Activated effector memory CD4-positive, alpha-beta T cell treated with Interleukin-2 at 50 U/mL for 16 hours (primary cell): ENCODE data around the gene PPP1R1B.

ENCODE experiments used
- DNase-seq: peaks from one replicate; pipeline ENCODE4 v3.0.0-alpha.2; 2020

The PPP1R1B gene

DNA sequence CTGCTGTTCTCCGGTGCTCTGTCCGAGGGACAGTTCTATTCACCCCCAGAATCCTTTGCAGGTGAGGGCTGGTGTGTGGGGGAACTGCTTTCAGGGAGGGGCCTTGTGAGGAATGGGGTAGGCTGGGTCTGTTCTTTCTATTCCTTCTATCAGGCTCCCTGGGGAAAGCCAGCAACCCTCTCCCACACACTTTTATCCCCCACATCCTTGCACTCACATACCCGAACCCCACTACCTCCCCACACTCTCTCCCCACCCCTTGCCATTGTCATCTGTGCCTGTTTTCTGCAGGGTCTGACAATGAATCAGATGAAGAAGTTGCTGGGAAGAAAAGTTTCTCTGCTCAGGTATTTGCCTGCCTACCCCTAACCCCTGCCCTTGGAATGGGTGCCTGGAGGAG, 32.0 kb downstream of the PPP1R1B start:
- DNase-seq, result no peak

DNA sequence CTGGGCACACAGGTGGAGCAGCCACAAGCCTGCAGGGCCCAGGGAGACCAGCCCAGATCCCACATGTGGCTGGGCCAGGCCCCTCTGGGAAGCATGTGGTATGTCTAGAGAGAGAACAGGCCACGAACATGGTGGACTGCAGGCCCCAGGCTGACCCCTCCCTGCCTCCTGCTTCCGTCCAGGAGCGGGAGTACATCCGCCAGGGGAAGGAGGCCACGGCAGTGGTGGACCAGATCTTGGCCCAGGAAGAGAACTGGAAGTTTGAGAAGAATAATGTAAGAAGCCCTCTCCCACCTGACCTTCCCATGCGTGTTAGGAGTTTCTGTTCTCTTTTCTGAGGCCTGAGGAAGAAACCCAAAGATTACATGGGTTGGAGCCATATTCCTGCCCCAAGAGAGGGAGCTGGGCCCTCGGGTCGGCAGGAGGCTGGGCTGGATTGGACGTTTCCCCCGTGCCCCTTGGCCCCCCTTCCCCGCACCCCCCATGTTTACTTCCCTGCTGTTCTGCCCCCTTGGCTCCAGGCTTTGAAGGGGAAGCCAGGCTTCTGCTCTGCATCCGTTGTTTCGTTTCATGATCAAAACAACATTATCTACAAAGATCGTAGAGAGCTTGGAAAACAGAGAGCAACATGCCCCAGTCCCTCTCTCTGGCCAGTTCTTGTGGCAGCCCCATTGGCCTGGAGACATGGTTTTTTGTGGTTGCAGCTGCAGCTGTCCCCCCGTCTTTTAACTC, 32.7 kb downstream of the PPP1R1B start:
- no peak for DNase-seq

DNA sequence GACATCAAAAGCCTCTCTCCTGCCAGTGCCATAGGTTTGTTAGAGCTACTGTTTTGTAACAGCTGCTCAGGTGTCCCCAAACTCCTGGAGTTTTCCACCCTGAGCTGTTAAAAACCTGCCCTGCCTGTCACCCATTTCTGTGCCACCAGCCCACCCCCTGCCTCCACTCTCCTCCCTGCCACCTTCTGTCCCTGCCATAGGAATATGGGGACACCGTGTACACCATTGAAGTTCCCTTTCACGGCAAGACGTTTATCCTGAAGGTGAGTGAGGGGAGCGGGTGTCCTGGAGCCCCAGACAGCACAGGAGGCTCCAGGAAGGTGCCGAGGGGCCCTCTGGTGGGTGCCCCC, 33.2 kb downstream of the PPP1R1B start:
- DNase-seq, result no peak

DNA sequence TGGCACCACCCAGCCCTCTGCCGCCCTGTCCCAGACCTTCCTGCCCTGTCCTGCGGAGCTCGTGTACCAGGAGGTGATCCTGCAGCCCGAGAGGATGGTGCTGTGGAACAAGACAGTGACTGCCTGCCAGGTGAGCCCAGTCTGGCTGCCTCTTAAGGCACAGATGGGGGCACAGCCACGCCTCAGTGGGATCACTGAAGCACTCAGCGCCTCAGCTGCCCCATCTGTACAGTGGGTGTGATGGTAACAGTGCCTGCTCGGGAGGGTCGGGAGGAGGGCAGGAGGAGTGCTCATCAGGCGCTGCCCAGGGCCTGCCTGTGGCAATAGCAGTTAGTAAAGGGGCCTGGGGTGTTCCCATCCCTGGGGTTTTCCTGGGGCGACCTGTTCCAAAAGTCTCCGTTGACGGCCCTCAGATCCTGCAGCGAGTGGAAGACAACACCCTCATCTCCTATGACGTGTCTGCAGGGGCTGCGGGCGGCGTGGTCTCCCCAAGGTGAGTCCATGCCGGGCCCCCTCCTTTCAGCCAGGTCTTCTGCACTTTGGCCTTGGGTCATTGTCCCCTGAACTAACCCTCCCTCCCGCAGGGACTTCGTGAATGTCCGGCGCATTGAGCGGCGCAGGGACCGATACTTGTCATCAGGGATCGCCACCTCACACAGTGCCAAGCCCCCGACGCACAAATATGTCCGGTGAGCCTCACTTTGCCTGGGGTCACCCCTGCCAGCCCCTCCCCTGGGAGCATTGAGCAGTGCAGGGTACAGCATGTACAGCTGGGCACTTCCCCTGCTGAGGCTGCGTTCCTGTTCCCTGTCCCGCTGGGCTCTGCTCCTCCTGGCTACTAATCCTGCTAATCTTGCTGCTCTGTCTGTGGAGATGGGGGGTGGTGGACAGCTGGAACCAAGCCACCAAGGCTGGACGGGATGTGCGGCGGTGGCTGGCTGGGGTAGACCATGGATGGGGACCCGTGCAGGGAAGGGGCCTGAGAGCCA, 33.9 kb downstream of the PPP1R1B start:
- DNase-seq, result no peak

DNA sequence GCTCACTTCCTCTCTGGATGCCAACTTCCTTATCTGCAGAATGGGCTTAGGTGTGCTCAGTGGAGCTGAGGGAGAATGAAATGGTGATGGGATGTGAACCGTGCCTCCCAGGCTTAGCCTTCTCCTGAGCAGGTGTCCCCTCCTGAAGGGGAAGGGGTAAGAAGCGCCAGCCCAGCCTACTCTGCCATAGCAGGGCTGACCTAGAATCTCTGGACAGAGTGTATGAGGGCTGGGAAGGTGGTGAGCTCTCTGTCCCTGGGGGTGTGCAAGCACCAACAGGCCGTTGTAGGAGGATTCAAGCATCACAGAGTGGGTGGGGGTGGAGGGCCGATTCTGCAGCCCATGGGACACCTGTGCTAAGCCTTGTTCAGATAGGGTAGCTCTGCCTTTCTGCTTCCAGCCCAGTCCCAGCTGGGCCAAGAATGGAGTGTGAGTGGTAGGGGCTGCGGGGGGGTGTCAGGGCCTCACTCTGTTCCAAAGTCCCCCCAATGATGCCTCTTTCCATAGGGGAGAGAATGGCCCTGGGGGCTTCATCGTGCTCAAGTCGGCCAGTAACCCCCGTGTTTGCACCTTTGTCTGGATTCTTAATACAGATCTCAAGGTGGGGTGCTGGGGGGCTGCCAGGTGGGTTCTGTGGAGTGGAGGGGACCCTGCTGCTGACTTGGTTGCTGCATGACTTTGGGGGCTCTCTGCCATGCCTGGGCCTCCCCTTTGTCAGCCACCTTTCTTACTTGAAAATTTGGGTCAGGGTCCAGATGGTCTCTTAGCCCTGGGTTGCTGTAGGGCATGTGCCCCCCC, 35.2 kb downstream of the PPP1R1B start:
- no peak for DNase-seq

DNA sequence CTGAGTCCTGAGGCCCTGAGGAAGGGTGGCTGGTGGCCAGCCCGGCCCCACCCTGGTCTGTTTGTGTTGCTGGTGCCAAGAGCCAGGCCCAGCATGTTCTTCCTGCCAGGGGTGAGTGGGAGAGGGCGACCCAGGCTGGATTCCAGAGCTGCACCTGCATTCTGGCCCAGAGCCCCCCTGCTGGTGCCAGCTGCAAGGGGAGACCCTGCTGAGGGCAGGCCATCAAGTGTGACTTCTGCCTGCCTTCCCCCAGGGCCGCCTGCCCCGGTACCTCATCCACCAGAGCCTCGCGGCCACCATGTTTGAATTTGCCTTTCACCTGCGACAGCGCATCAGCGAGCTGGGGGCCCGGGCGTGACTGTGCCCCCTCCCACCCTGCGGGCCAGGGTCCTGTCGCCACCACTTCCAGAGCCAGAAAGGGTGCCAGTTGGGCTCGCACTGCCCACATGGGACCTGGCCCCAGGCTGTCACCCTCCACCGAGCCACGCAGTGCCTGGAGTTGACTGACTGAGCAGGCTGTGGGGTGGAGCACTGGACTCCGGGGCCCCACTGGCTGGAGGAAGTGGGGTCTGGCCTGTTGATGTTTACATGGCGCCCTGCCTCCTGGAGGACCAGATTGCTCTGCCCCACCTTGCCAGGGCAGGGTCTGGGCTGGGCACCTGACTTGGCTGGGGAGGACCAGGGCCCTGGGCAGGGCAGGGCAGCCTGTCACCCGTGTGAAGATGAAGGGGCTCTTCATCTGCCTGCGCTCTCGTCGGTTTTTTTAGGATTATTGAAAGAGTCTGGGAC, 36.0 kb downstream of the PPP1R1B start:
- DNase-seq, result no peak

DNA sequence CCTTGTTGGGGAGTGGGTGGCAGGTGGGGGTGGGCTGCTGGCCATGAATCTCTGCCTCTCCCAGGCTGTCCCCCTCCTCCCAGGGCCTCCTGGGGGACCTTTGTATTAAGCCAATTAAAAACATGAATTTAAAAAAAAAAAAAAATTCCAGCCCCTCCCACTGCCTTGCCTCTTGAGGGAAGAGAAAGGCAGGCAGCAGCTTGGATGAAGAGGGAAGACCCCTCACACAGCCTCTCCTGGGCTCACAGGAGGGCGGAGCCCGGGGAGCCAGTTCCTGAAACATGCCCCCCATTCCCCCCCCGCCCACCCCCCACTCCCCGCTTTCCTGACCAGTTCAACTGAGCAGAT, 36.6 kb downstream of the PPP1R1B start:
- DNase-seq, result no peak

DNA sequence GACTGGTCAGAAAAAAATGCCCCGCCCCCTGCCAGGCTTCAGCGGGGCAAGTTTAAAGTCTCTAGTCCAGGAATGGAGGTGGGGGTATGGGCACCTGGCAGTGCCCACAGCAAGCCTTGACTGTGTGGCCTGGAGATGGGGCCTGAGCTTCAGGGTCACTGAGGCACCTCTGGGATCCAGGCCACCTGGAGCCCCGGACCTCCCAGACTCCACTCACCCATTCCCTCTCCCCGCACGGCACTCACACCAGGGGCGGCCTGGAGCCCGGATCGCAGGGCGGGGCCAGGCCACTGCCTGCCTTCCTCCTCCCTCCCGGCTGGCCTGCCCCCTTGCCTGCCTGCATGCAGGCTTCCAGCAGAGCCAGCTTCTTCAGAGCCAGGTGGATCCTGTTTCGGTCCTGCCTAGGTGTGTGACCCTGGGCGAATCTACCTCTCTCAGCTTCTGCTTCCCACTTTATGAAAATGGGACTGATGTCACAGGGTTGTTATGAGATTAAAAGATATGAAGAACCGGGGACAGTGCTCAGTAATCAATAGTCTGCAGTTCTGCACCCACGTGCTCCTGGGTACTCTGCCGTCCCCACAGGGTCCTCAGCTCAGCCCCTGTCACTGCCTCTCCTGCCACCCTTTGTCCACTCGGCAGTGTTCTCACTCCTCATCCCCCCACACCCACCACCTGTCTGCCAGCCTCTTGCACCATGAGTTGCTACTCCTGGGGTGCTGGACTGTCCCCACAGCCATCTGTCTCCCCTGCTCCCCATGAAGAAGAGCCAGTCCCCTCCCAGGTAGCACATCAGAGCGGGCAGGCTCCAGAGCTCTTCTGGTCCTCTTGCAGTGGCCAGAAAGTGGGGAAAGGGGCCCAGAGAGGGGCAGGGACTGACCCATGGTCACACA, 37.2 kb downstream of the PPP1R1B start:
- DNase-seq, result no peak

DNA sequence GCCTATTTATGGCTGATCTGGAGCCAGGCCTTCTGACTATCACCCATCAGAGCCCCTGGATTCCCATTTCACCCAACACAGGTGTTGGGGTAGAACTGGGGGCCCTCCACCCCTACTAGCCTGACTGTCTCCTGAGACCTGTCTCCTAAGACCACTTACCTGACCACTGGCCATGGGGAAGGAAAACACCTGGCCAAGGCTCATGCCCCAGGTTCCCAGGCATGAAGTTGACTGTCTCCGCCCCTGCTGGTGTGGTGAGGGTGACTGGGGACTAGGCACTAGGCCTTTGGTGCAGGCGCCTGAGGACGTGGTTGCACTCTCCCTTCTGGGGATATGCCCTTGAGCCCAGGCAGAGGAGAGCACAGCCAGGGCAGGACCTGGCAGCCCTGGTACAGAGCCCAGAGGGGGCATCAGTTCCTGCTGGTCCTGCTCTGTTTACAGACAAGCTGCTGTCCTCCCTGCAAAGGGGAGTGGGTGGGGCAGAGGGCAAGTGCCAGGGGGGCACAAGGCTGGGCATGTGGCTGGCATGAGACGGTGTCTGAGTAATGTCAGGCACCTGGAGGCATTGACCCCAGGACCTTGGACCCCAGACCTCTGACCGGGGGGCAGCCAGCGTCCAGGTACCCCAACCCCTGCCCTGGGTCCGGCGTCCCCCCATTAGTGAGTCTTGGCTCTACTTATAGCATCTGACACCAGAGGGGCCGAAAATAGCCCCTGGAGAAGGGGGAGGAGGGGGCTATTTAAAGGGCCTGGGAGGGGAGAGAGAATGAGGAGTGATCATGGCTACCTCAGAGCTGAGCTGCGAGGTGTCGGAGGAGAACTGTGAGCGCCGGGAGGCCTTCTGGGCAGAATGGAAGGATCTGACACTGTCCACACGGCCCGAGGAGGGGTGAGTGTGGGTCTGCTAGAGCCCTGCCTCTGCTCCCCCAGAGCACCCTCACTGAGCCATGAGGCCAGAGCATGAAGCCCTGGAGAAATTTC, 38.1 kb downstream of the PPP1R1B start, which contains the start of gene TCAP:
Gene TCAP, plus strand, starts transcription at position 769 of the 981 bp plus-strand sequence. Its CDS starts 11 bp downstream, at position 780.
- no peak for DNase-seq

DNA sequence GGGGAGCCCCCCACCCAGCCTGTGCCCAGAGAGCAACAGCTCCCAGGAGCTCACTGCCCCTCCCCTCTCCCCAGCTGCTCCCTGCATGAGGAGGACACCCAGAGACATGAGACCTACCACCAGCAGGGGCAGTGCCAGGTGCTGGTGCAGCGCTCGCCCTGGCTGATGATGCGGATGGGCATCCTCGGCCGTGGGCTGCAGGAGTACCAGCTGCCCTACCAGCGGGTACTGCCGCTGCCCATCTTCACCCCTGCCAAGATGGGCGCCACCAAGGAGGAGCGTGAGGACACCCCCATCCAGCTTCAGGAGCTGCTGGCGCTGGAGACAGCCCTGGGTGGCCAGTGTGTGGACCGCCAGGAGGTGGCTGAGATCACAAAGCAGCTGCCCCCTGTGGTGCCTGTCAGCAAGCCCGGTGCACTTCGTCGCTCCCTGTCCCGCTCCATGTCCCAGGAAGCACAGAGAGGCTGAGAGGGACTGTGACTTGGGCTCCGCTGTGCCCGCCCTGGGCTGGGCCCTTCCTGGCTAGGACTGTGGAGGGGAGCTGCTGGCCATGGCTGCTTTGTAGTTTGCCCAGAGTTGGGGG, 39.0 kb downstream of the PPP1R1B start:
- no peak for DNase-seq

DNA sequence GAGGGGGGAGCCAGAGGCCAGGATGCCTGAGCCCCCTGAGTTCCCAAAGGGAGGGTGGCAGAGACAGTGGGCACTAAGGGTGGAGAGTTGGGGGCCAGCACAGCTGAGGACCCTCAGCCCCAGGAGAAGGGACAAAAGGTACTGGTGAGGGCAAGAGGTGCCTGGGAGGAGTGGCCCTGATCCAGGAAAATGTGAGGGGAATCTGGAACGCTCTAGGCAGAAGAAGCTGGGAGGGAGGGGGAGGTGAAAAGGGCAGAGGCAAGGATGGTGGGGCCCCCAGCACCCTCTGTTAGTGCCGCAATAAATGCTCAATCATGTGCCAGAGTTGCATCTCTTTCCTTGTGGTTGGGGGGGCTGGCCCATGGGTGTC, 39.5 kb downstream of the PPP1R1B start:
- no peak for DNase-seq

DNA sequence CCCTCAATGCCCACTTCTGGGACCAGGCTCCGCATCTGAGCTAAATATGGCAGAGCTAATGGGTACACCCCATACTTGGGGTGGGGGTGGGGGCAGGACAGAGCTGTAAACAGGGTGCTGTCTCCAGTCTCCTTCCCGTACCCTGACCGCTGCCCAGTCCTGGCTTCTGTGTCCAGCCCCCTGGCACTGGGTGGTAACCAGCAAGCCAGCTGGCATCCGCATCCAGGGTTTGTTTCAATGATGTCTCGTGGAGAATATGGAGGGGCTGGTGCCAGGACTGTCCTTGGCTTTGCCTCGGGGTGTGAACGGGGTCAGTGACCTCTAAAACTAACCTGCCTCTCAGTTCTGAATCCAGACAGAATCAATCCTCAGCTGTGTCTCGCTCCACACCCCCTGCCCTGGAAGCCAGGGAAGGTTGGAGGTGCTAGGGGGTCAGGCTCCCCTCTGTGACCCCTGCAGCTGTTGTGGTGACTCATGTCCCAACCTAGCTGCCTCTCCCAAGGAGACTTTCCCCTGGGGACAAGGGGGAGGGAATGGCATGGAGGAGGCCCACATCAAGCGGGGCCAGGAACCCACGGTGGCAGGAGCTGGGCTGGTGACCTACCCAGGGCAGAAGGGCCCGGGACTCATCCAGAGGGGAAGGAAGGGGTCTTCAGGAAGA, 40.0 kb downstream of the PPP1R1B start:
- DNase-seq, result no peak

DNA sequence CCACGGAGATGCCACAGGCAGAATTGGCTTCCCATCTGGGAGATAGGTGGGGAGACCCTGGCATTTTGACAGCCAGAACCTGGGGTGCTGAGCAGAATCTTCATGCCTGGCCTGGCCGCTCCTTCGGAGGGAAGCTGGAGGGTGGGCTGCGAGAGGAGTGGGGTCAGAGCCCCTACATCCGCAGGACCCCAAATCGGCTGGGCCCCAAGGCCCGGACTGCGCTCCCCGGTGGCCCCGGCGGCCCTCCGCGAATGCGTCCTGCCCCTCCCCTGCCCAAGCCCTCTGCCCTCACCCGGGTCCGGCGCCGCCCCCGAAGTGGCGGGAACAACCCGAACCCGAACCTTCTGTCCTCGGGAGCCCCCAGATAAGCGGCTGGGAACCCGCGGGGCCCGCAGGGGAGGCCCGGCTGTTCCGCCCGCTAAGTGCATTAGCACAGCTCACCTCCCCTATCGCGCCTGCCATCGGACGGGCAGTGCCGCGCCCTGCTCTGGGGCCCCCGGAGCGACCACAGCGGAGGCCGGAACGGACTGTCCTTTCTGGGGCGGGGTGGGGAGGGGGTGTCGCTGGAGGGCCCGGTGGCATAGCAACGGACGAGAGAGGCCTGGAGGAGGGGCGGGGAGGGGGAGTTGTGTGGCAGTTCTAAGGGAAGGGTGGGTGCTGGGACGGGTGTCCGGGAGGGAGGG, 40.7 kb downstream of the PPP1R1B start:
- no peak for DNase-seq

DNA sequence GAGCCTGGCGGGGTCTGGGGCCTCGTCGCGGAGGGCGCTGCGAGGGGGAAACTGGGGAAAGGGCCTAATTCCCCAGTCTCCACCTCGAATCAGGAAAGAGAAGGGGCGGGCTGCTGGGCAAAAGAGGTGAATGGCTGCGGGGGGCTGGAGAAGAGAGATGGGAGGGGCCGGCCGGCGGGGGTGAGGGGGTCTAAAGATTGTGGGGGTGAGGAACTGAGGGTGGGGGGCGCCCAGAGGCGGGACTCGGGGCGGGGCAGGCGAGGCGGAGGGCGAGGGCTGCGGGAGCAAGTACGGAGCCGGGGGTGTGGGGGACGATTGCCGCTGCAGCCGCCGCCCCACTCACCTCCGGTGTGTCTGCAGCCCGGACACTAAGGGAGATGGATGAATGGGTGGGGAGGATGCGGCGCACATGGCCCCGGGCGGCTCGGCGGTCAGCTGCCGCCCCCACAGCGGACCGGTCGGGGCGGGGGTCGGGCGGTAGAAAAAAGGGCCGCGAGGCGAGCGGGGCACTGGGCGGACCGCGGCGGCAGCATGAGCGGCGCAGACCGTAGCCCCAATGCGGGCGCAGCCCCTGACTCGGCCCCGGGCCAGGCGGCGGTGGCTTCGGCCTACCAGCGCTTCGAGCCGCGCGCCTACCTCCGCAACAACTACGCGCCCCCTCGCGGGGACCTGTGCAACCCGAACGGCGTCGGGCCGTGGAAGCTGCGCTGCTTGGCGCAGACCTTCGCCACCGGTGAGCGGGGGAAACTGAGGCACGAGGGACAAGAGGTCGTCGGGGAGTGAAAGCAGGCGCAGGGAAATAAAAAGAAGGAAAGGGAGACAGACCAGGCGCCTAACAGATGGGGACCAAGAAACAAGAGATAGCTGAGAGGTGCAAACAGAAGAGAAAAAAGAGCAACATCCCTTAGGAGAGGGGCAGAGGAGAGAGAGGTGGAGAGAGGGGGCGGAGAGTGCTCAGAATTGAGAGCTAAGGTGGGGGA, 41.5 kb downstream of the PPP1R1B start, which contains the start of gene PNMT:
Gene PNMT, plus strand, starts transcription at position 509 of the 980 bp plus-strand sequence. Its CDS starts 23 bp downstream, at position 532.
- DNase-seq, result peak; percentile 47

DNA sequence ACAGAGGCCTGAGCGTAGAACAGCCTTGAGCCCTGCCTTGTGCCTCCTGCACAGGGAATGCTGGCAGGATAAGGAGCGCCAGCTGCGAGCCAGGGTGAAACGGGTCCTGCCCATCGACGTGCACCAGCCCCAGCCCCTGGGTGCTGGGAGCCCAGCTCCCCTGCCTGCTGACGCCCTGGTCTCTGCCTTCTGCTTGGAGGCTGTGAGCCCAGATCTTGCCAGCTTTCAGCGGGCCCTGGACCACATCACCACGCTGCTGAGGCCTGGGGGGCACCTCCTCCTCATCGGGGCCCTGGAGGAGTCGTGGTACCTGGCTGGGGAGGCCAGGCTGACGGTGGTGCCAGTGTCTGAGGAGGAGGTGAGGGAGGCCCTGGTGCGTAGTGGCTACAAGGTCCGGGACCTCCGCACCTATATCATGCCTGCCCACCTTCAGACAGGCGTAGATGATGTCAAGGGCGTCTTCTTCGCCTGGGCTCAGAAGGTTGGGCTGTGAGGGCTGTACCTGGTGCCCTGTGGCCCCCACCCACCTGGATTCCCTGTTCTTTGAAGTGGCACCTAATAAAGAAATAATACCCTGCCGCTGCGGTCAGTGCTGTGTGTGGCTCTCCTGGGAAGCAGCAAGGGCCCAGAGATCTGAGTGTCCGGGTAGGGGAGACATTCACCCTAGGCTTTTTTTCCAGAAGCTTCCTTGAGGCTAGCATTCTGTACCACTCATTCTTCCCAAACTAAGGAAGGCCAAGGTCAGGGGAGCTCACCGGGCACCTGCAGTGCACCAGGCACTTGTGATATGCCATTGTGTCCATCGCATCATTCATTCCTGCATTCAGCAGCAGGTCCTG, 43.4 kb downstream of the PPP1R1B start:
- no peak for DNase-seq

DNA sequence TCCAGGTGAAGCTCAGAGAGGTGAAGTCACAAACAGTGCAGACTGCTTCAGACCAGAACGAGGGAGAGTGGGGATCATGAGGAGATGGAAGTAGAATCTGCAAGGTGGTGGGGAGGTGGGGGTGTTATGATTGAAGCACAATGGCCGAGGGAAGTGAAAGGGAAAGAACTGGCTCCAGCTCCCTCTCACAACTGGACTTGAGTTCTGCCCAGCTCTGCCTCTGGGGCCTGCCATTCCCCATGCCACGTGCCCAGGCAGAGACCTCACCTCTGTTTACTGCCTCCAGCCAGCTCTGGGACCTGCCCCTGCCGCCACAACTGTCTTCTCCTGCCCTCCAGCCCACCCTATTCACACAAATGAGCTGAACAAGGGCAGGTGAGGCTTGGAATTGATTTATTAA, 44.0 kb downstream of the PPP1R1B start:
- DNase-seq, result no peak
